ACC112 (cell line): ENCODE data around the gene RAB3GAP1.

Experiments
- H2AFZ ChIP-seq: fragments of 200-600 bp; sonication (generic); one replicate; pipeline ENCODE4 v1.6.0; 2017; ENCODE audit warnings: antibody characterized with exemption, low read length; ENCODE audit not compliant: unreplicated experiment
- H3K27ac ChIP-seq: fragments of 200-600 bp; sonication (generic); 2 replicates; pipeline ENCODE4 v1.5.1; 2014; ENCODE audit warnings: low read depth, mild to moderate bottlenecking, antibody characterized with exemption, low read length, moderate library complexity
- H3K27me3 ChIP-seq: fragments of 200-600 bp; sonication (generic); 2 replicates; pipeline ENCODE4 v1.6.1; 2014; ENCODE audit warnings: mild to moderate bottlenecking, antibody characterized with exemption, low read length, moderate library complexity, mixed read lengths; ENCODE audit not compliant: insufficient read depth
- H3K36me3 ChIP-seq: fragments of 200-600 bp; sonication (generic); 2 replicates; pipeline ENCODE4 v1.6.1; 2016; ENCODE audit warnings: mild to moderate bottlenecking, antibody characterized with exemption, low read length, moderate library complexity, mixed read lengths; ENCODE audit not compliant: insufficient read depth
- H3K4me1 ChIP-seq: fragments of 200-600 bp; sonication (generic); one replicate; pipeline ENCODE4 v1.6.1; 2016; ENCODE audit warnings: low read length, mixed read lengths; ENCODE audit not compliant: insufficient read depth, unreplicated experiment, control insufficient read depth
- H3K4me3 ChIP-seq: fragments of 200-600 bp; sonication (generic); 2 replicates; pipeline ENCODE4 v1.5.1; 2014; ENCODE audit warnings: mild to moderate bottlenecking, low read depth, low read length
- H3K79me2 ChIP-seq: fragments of 200-600 bp; sonication (generic); one replicate; pipeline ENCODE4 v1.6.0; 2016; ENCODE audit warnings: low read length; ENCODE audit not compliant: control insufficient read depth, unreplicated experiment, insufficient read depth

The RAB3GAP1 gene

DNA sequence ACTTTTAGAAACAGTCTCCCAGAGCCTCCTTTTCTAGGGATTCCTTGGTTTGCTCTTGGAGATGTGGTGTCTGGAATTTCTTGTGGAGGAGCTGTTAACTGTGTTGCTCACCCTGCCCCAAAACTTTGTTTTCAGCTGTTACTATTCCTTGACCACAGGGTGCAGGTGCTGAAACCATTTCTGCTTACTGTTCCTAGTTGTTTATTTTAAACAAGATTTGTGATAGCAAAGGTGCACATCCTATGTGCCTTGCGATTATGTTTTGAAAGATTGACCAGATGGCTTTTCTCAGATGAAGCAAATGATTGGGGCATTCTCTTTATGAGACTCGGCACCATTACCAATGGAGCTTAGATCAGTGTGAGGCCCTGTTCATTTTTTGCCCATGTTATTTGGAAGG is 111.2 kb downstream of the RAB3GAP1 start:
- H3K27ac ChIP-seq, result no peak overlapping the region
- H2AFZ ChIP-seq, result no peak overlapping the region
- no peak overlapping the region for H3K4me3 ChIP-seq
- peaks cover 19% of the 10 kb centered on the region for H3K36me3 ChIP-seq
- H3K79me2 ChIP-seq, result no peaks in the 10 kb centered on the region
- H3K27me3 ChIP-seq, result no peaks in the 10 kb centered on the region
- no peaks in the 10 kb centered on the region for H3K4me1 ChIP-seq

DNA sequence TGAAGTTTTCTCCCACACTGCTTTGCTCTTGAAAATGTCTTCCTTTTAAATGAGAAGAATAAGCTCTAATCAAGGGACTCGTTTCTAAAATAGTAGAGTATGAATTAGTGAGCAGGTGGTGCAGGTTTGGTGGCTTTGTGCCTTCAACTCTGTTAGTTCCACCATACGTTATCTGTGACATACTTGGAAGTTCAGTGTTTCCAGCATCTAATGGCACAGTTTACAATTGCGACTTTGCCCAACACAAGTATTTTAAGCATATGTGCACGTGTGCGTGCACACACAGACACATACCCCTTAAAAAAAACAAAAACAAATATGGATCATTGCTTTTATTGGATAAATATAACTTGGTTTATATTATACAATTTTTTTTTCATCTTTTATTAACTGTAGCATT is 111.8 kb downstream of the RAB3GAP1 start:
- no peak overlapping the region for H3K4me3 ChIP-seq
- no peaks in the 10 kb centered on the region for H3K4me1 ChIP-seq
- H3K27me3 ChIP-seq, result no peaks in the 10 kb centered on the region
- H2AFZ ChIP-seq, result no peak overlapping the region
- H3K27ac ChIP-seq, result no peak overlapping the region
- H3K36me3 ChIP-seq, result peaks cover 18% of the 10 kb centered on the region
- no peaks in the 10 kb centered on the region for H3K79me2 ChIP-seq

DNA sequence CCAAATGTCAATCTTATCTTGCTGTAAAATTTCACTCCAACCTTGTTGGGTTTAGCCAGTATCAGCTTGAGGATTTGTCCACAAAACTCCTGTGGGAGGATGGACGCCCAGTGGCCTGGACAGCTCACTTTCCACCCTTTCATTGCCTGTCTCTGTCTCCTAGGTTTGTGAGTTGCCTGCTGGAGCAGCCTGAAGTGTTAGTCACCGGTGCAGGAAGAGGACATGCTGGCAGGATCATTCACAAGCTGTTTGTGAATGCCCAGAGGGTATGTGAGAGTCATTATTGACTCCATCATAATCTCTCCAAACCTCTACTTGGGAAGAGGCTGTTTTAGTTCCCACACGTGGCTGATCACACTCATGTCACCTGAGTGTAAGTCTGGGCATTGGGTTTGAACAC is 112.3 kb downstream of the RAB3GAP1 start:
- H3K27ac ChIP-seq, result peak overlapping the region; percentile 7; the same call in 1 of the 2 replicates
- H3K36me3 ChIP-seq, result peaks cover 18% of the 10 kb centered on the region
- H3K4me1 ChIP-seq, result no peaks in the 10 kb centered on the region
- H3K27me3 ChIP-seq, result no peaks in the 10 kb centered on the region
- H3K4me3 ChIP-seq, result no peak overlapping the region
- H2AFZ ChIP-seq, result no peak overlapping the region
- no peaks in the 10 kb centered on the region for H3K79me2 ChIP-seq

DNA sequence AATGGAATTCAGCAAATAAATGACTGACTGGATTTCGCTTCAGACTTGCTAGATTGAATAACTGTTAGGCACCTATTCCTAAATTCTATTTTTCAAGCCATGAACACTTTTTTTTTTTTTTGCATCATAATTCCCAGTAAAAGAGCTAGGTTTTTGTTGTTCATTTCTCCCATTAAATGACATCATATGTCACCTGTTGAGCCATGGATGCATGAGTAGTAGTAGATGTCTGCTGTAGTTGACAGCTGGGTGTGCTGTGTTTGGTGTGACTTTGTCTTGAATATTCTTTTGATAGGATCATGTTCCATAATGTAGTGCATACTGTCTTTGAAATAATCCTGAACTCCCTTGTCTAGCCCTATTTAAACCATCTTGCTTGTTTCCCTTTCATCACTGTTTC is 115.2 kb downstream of the RAB3GAP1 start:
- H2AFZ ChIP-seq, result no peak overlapping the region
- no peak overlapping the region for H3K4me3 ChIP-seq
- H3K4me1 ChIP-seq, result no peaks in the 10 kb centered on the region
- H3K27ac ChIP-seq, result no peak overlapping the region
- H3K79me2 ChIP-seq, result no peaks in the 10 kb centered on the region
- H3K36me3 ChIP-seq, result peaks cover 26% of the 10 kb centered on the region
- H3K27me3 ChIP-seq, result no peaks in the 10 kb centered on the region

DNA sequence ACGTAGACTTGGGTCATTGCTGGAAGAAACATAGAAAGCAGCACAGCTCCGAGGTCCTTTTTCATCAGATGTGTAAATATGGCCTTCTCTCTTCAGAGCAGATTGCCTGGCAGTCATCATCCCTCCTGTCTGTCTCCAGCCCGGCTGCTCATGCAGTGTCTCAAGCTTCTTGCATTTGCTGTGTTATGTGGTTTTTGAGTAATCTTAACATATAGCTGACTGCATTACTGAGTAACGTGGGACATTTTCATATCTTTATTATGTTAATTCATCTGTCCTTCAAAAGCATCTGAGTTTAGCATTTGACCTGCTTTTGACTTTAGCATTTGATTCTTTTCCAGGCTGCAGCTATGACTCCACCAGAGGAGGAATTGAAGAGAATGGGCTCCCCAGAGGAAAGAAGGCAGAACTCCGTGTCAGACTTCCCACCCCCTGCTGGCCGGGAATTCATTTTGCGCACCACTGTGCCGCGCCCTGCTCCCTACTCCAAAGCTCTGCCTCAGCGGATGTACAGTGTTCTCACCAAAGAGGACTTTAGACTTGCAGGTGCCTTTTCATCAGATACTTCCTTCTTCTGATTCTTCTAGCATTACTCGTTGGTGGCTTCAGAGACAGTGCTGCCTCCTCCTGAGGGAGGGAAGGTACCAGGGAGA is 116.2 kb downstream of the RAB3GAP1 start:
- no peak overlapping the region for H3K27ac ChIP-seq
- no peaks in the 10 kb centered on the region for H3K79me2 ChIP-seq
- no peak overlapping the region for H2AFZ ChIP-seq
- no peaks in the 10 kb centered on the region for H3K27me3 ChIP-seq
- H3K36me3 ChIP-seq, result peaks cover 26% of the 10 kb centered on the region
- H3K4me3 ChIP-seq, result no peak overlapping the region
- no peaks in the 10 kb centered on the region for H3K4me1 ChIP-seq

DNA sequence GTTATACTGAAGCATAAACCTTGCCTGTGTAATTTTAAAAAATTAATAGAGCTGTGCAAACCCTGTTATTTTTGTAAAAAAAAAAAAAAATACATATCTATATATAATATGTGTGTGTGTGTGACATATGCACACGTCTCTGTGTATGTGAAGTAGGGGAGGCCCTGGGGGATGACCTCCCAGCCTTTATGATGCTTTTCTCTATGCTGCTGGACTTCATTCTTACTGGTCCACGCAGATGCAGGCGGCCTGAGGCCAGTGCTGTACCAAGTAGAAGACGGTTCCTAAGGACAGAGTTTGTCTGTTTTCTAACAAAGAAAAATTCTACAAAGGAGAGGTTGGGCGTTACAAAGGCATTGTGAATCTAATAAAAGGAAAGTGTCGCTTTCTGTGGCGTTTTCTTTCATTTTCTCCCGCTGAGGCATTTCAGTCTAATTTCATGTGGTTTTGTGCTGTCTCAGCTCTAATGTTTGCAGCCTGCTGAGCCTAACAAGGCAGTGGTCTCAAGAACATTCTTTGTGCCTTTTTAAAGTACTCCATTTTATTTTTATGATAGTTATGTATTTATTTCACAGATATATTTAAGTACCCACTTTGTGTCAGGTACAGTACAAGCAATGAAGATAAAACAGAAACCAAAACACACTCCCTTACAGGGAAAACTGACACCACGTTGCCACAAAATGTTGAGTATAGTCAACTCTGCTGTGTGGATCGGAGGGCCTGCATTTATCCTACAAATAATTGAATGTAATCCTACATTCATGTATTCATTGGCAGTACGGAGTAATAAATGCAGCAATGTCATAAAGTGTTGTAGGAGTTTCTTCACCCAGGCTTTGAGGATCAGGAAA is 118.0 kb downstream of the RAB3GAP1 start:
- H3K4me1 ChIP-seq, result no peaks in the 10 kb centered on the region
- peaks cover 26% of the 10 kb centered on the region for H3K36me3 ChIP-seq
- no peak overlapping the region for H2AFZ ChIP-seq
- no peak overlapping the region for H3K27ac ChIP-seq
- H3K4me3 ChIP-seq, result no peak overlapping the region
- H3K79me2 ChIP-seq, result no peaks in the 10 kb centered on the region
- H3K27me3 ChIP-seq, result no peaks in the 10 kb centered on the region

DNA sequence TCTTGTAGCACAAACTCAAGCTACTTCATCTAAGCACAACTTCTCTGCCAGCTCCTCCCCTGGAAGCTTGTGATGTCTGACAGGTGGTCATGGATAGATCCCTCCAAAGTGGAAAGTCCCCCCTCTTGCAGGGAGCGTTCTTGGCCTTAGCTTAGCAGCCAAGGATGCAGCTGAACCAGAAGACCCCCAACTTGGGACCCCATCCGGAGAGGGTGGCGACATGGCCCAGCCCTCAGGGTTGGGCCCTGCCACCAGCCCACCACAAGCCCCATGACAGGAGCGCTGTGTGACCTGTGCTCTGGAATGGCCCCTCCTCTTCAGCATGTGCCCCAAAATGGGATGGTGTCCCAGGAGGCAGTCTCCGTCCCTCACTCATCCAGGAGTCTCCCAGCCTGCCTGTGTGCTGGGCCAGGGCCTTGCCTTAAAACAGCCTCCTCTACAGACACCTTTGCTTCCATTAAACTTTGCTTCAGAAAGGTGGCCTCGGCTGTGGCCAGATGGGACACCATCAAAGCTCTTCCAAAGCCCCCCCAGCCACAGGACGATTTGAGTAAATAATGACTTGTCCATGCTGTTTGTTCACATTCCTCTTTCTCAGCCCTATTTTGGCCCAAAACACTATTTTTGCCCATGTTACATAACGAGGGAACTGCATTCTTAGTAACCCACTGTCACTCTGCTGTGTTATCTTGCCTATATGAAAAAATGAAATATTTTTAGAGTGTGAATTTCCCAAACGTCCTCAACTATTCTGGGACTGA is 122.1 kb downstream of the RAB3GAP1 start:
- no peaks in the 10 kb centered on the region for H3K27me3 ChIP-seq
- no peak overlapping the region for H3K4me3 ChIP-seq
- no peaks in the 10 kb centered on the region for H3K4me1 ChIP-seq
- H3K79me2 ChIP-seq, result no peaks in the 10 kb centered on the region
- no peak overlapping the region for H2AFZ ChIP-seq
- peaks cover 24% of the 10 kb centered on the region for H3K36me3 ChIP-seq
- H3K27ac ChIP-seq, result no peak overlapping the region

DNA sequence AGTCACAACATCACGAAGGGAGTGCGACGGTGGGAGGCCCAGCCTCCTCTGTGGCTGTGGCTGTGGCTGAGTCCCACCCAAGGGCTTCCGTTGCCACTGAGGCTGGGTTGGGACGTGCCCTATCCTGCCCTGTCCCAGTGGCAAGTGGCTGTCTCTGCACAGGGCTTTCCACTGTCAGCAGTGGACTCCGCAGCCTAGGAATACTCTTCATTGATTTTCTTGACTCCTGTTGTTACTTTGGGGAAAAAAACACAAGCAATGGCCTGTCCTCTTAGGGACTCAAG is 122.7 kb downstream of the RAB3GAP1 start:
- Histone ChIP-seq H3K79me2 (no peaks in the 10 kb centered on the region), H2AFZ (no peak overlapping the region)

DNA sequence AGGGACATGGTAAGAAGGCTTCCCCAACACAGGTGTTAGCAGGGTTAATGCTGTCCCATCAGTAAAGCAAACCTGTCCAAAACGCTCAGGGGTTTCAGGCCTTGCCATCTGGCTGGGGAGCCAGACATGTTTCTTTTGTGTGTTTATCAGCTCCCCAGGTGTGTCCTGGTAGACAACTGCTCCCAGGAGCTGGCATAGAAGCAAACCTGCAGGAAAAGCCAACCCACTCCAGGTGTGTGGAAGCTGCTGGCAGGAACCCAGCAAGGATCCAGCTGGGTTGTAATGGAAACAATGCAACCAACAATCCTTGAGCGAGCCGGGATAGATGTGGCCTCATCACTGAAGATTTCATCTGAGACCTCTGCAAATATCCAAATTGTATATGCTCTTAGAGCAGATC is 123.1 kb downstream of the RAB3GAP1 start:
- H2AFZ ChIP-seq, result no peak overlapping the region
- H3K4me3 ChIP-seq, result no peak overlapping the region
- H3K4me1 ChIP-seq, result no peaks in the 10 kb centered on the region
- H3K36me3 ChIP-seq, result peaks cover 16% of the 10 kb centered on the region
- no peaks in the 10 kb centered on the region for H3K79me2 ChIP-seq
- no peak overlapping the region for H3K27ac ChIP-seq
- no peaks in the 10 kb centered on the region for H3K27me3 ChIP-seq

More for the DNA sequence above, 122.7 kb downstream of the RAB3GAP1 start:
- H3K36me3 ChIP-seq, result peaks cover 19% of the 10 kb centered on the region
- H3K27me3 ChIP-seq, result no peaks in the 10 kb centered on the region
- H3K4me3 ChIP-seq, result no peak overlapping the region
- H3K4me1 ChIP-seq, result no peaks in the 10 kb centered on the region
- no peak overlapping the region for H3K27ac ChIP-seq

DNA sequence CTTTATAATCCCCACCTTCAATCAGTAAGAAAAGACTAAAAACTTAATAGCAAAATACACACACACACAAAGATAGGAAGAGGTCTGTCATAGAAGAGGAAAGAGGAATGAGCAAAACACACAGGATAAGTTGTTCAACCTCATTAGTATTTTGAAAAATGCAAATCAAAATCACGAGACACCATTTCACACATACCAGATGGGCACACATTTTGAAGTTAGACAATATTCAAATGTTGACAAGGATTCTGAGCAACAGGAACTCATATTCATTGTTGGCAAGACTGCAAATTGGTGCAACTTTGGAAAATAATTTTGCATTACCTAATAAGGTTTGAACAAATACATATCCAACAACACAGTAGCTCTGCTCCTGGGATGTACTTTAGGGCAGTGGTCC is 127.6 kb downstream of the RAB3GAP1 start:
- Histone ChIP-seq H3K79me2 (no peaks in the 10 kb centered on the region), H3K27ac (no peak overlapping the region), H3K27me3 (no peaks in the 10 kb centered on the region)

More for the DNA sequence above, 127.6 kb downstream of the RAB3GAP1 start:
- Histone ChIP-seq H3K4me1 (no peaks in the 10 kb centered on the region), H3K36me3 (peaks cover 10% of the 10 kb centered on the region), H3K4me3 (no peak overlapping the region), H2AFZ (no peak overlapping the region)
